Motor neuron (in vitro differentiated cells): ENCODE measurements around the gene LAMA2. TPM values are rescaled to one million over a fixed set of nuclear protein-coding genes. Genes with fewer than 3 reads are reported as not detected.

ENCODE experiments used
- ATAC-seq, 8 experiments: fragments of 200-7000 bp; cut with Tn5 transposase; replicated peaks in 6 of 8; 2 replicates each; pipeline ENCODE4 v1.8.0; 2021; ENCODE audit warnings: mild to moderate bottlenecking in 8 of 8, moderate library complexity in 8 of 8
- H3K27ac ChIP-seq, 2 donors: fragments of 250-450 bp; sonication (Bioruptor Pico); 2 replicates each; pipeline ENCODE4 v1.9.0; 2021; ENCODE audit warnings: antibody characterized with exemption in 2 of 2, mild to moderate bottlenecking in 2 of 2, moderate library complexity in 1 of 2
- H3K4me1 ChIP-seq, 2 donors: fragments of 250-450 bp; sonication (Bioruptor Pico); replicated peaks in 1 of 2; 2 replicates each; pipeline ENCODE4 v1.6.1; 2021; ENCODE audit warnings: antibody characterized with exemption in 2 of 2, mild to moderate bottlenecking in 2 of 2, moderate library complexity in 1 of 2
- H3K4me3 ChIP-seq, 5 donors: fragments of 250-450 bp; sonication (Bioruptor Pico); 2 replicates each; pipeline ENCODE4 v1.9.0; 2021; ENCODE audit warnings: antibody characterized with exemption in 5 of 5, mild to moderate bottlenecking in 5 of 5, moderate library complexity in 4 of 5
- WGBS, 10 experiments: fragments of 450-650 bp; shearing (Covaris generic); methylation state at CpG; one replicate each; pipeline ENCODE4 v1.0.0; 2022; 5-methylcytosine and 5-hydroxymethylcytosine counted together
- in situ Hi-C, 9 experiments: fragments of 400-800 bp; cut with MboI; loops; one replicate each; pipeline ENCODE4 v1.15.0; 2021; ENCODE audit warnings: low sequenced_read_pairs in 9 of 9, low pct_unique_long_range_greater_than_20kb in 2 of 9; ENCODE audit not compliant: unreplicated experiment in 9 of 9
- total RNA-seq, 8 experiments: library from RNA; unstranded; fragments of 300-600 nt; gene quantifications; 2 replicates each; pipeline versions ENCODE4 v1.2.3 to v1.2.4, GENCODE V29; 2022

The LAMA2 gene
- total RNA-seq, 8 experiments from 2014 or later: 0.52 to 232 (median 5.1) TPM

DNA sequence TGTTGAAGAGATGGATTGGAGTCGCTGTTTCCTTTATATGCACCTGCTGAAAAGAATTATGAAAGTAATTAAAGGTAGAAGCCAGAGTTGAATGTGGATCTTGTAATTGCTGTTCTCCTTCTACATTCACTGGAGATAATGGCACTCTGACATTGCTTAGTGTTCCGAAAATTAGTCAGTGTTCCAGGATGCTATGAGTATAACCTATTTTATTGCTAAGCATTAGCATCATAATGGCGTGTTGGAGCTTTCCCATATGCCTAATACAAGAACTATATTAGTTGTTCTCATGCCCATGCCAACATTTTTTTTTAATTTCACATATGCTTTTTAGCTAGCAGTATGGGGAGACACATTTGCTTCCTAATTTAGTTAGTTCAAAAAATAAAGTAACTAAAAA, 590.6 kb downstream of the LAMA2 start:
- WGBS, 10 experiments: 33 to 100% (median 97%) methylated on average over 1 to 3 of the region's 3 CpGs; no CpG with 5 or more reads in 1 of the 10 experiments
- H3K4me1 ChIP-seq: peaks cover 0 to 16% of the 10 kb centered on the region in 2 donors
- in situ Hi-C loops: no loop called here

DNA sequence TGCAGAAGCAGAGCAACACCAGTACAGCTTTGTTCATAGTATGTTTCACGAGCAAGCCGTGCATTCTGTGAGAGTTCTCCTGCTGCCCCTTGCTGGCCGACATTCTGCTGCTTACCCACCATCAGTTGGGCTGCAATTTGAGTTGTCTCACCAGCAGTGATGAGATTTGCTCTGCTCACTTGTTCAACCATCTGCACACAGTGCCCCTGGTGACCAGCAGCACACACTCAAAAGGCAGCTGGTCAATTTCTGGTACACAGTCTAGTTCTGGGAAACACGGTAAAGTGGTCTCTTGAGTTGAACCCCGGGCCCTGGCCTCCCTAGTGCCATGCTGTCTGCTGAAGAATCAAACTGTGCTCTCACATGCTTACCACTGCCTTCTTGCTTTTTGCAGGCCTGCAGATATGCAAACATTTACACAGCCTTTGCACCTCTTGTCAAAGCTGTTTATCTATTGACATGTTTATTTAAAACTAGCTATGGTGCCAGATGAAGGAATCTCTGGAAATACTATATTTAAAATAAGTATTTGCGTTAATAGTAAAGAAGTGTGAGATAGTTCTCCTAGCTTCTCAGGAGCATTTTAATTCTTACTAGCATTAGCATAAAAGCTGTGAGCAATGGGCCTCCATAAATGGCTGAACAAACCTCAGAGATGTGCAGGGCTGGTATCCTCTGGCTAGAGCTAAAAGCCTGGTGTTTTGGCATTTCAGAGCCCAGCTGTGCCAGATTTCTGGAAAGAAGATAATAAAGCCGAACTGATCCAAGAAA, 592.7 kb downstream of the LAMA2 start:
- Histone ChIP-seq H3K4me3 (no peak overlapping the region), H3K27ac (no peak overlapping the region), H3K4me1 (peaks cover 0 to 16% of the 10 kb centered on the region in 2 donors)
- in situ Hi-C loops: no loop called here
- peak in 5 of 8 experiments; percentile 36 to 76 (median 45) for ATAC-seq
- 11 to 100% (median 77%) methylated on average over 1 to 7 of the region's 7 CpGs for WGBS, 10 experiments

More for the DNA sequence above, 590.6 kb downstream of the LAMA2 start:
- Histone ChIP-seq H3K27ac (no peak overlapping the region), H3K4me3 (no peak overlapping the region)
- ATAC-seq: no peak

DNA sequence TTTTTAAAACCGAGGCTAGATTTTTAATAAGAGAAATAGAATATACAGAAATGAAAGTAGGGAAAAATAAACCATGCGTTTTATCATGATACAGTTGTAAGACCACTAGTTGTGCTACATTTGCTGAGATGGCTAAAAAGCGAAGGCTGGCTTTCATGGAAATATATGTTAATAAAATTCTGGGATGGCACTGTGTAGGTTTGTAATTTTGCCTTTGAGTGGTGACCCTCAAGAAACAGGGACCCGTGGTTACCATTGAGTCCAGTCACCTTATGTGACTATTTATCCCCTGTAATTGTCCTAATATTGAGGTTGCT, 593.3 kb downstream of the LAMA2 start:
- in situ Hi-C loops: no loop called here
- no peak for ATAC-seq

DNA sequence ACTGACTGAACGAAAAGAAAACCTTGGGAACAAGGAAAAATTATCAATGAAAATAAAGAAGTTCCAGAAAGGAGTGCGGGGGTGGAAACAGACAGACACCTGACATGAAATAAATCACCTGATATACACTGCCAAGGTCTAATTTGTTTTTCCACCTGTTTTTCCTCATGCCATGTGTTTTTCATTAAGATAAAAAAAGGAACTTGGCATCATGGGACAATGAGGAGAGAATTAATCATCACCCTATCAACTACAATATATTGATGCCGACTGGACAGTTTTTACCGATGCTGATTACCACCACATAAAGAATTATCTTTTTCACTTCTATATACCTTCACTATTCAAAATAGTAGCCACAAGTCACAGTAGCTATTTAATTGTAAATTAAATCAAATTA, 593.9 kb downstream of the LAMA2 start:
- no peak for ATAC-seq
- no peak overlapping the region for H3K27ac ChIP-seq
- 41 to 100% (median 81%) methylated on average over 1 to 4 of the region's 4 CpGs for WGBS, 10 experiments
- in situ Hi-C loops: no loop called here
- H3K4me1 ChIP-seq: peaks cover 0 to 16% of the 10 kb centered on the region in 2 donors
- no peak overlapping the region for H3K4me3 ChIP-seq

More for the DNA sequence above, 593.3 kb downstream of the LAMA2 start:
- 50 to 100% (median 88%) methylated on average over 1 to 4 of the region's 4 CpGs for WGBS, 10 experiments
- no peak overlapping the region for H3K4me3 ChIP-seq
- H3K4me1 ChIP-seq: peaks cover 0 to 16% of the 10 kb centered on the region in 2 donors
- H3K27ac ChIP-seq: no peak overlapping the region

DNA sequence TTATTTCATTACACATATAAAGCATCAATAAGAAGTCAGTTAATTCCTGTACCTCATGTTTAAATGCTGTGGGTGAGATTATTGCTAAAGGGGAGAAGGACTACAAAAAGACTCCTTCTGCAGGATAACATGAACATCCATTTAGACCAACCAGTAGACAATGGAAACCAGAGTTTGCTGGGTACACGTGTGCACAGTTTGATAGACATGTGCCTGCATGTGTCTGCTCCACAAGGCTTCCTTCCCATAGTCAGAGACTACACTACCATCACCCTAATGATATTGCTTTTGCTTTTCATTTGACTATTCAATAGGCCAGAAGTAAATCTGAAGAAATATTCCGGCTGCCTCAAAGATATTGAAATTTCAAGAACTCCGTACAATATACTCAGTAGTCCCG, 595.4 kb downstream of the LAMA2 start:
- 71 to 100% (median 95%) methylated on average over 1 to 4 of the region's 4 CpGs; no CpG with 5 or more reads in 3 of the 10 experiments for WGBS, 10 experiments
- Histone ChIP-seq H3K4me3 (no peak overlapping the region), H3K27ac (no peak overlapping the region), H3K4me1 (peaks cover 0 to 13% of the 10 kb centered on the region in 2 donors)
- no peak for ATAC-seq
- in situ Hi-C loops: no loop called here

DNA sequence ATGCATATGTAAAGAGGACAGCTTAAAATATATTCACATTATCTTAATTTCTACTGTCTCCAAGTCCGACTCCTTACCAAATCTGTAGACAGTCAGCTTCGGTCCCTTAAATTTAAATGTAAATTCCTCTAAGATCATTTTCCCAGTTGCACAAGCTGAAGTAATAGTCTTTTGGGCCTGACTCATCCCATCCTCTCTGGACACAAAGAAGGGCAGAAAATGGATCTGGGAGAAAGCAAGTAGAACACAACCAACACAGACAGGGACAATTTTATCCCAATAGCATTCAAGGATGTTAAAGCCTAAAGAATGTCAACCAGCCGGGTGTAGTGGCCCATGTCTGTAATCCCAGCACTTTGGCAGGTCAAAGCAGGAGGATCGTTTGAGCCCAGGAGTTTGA, 598.8 kb downstream of the LAMA2 start:
- H3K4me3 ChIP-seq: no peak overlapping the region
- 72 to 100% (median 92%) methylated on average over 1 to 4 of the region's 4 CpGs; no CpG with 5 or more reads in 1 of the 10 experiments for WGBS, 10 experiments
- H3K4me1 ChIP-seq: peaks cover 9 to 13% of the 10 kb centered on the region in 2 donors
- H3K27ac ChIP-seq: no peak overlapping the region
- in situ Hi-C loops: no loop called here
- ATAC-seq: no peak

DNA sequence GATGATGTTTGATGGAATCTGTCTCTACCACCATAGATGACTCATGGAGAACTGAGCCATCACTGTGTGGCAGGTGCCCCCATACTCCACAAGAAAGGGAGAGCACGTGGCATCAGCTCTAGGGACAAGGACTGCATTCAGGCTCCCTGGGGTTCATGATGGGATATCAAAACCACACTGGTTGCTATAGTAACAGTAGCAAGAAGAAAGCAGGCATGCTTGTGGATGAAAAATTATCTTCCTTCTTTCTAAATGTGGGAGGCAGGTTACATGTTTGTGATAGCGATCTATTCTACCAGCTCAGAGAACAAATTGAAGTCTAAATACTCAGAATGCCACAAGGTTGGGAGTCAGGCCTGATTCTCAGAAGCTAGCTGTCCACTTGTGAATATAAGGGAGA, 602.8 kb downstream of the LAMA2 start:
- no peak overlapping the region for H3K27ac ChIP-seq

DNA sequence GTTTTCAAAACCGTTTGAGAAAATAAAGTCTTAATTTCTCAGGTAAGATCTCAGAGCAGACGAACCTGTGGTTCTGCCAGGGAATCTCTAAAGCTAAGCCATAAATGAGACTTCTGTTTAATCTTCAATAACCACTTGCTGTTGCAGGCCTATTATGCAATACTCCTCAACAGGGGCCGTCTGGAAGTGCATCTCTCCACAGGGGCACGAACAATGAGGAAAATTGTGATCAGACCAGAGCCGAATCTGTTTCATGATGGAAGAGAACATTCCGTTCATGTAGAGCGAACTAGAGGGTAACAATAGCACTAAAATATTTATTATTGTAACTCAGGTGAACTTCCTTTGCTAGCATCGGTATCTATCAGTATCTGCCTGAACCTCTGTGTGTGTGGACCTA, 603.4 kb downstream of the LAMA2 start:
- Histone ChIP-seq H3K27ac (no peak overlapping the region), H3K4me3 (no peak overlapping the region), H3K4me1 (peaks cover 9 to 13% of the 10 kb centered on the region in 2 donors)
- ATAC-seq: no peak
- 66 to 100% (median 89%) methylated on average over 1 to 8 of the region's 8 CpGs for WGBS, 10 experiments
- in situ Hi-C loops: no loop called here

More for the DNA sequence above, 602.8 kb downstream of the LAMA2 start:
- in situ Hi-C loops: no loop called here
- peak in 5 of 8 experiments; percentile 75 to 87 (median 86) for ATAC-seq
- H3K4me3 ChIP-seq: no peak overlapping the region
- WGBS, 10 experiments: 20 to 100% (median 63%) methylated on average over 1 to 2 of the region's 2 CpGs; no CpG with 5 or more reads in 4 of the 10 experiments
- H3K4me1 ChIP-seq: peaks cover 9 to 13% of the 10 kb centered on the region in 2 donors

DNA sequence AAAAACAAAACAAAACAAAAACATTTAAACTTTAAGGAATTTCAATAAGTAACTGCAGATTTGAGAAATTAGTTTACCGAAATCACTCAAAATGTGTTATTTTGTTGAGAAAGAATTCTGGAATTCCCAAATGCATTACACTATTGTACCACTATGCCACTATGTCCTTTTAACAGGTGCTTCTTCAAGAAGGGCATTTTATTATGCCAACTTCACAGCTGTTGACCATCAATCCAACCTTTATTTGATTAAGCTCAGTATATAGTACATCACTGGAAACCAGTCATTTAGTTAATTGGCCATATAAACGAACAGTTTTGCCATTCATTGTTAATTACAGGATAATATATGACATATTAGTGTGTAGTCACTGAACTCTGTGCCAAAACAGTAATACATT, 605.4 kb downstream of the LAMA2 start:
- 45 to 100% (median 50%) methylated on average over 1 to 2 of the region's 2 CpGs; no CpG with 5 or more reads in 3 of the 10 experiments for WGBS, 10 experiments
- no peak for ATAC-seq
- Histone ChIP-seq H3K4me3 (no peak overlapping the region), H3K4me1 (peaks cover 9 to 13% of the 10 kb centered on the region in 2 donors), H3K27ac (no peak overlapping the region)
- in situ Hi-C loops: no loop called here

DNA sequence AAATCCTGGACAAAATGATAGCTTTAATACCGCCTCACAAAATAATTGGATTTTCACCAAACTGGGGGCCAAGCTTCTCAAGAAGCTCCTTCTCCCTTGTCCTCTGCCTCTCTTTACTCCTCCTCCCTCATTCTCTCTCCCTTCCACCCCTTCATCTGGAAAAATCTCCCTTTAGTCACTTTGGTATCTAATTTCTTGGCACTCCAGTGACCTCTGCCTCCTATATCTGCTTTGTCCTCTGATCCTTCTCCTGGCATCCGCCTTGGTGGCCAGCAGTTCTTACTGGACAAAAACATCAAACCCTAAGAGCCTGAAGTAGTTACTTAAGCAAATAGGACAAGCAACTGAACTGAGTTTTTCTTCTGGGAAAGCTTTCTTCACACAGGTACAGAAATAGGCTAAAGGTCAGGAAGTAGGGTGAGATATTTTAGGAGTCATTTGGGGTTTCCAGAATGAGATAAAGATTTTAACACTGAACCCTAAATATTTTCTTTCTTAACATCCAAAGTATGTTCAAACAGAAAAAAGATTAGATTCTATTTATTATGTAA, 606.4 kb downstream of the LAMA2 start:
- no peak for ATAC-seq
- in situ Hi-C loops: no loop called here
- 83 to 100% (median 100%) methylated on average over 1 to 2 of the region's 2 CpGs; no CpG with 5 or more reads in 1 of the 10 experiments for WGBS, 10 experiments
- H3K4me3 ChIP-seq: no peak overlapping the region
- H3K4me1 ChIP-seq: peaks cover 9 to 13% of the 10 kb centered on the region in 2 donors
- no peak overlapping the region for H3K27ac ChIP-seq

DNA sequence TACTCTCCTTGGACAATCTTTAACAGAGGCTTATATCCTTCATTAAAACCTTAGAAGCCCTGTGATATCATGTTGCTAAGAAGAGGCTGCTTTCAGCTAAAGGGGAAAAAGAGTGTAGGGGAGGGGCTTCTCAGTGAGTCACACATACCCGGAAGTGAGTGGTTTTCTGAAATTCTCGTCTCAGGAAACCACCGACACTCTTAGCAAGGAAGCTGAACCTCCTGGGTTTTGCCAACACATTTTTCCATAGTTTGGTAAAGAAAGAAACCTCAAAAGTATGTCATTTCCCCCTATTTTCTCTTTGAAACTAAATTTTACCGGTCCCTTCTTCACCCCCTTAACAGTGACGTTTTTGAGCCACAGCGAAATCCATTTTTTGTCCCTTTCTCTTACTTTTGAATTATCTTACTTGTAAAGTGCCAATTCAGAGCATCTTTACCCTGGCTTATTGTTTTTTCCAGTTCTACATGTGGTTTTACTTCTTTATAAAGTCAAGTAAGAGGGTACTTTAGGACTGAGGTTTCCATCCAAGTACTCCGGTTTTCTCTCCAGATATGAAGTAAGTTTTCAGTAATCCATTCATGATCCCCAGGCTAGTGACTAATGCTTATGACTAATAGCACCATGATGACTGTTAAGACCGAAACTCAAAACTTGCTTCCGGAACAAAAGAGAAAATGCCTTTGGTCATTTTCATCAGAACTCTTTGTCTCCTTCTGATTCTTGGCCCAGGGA, 607.8 kb downstream of the LAMA2 start:
- peak in 7 of 8 experiments; percentile 46 to 95 (median 81) for ATAC-seq
- in situ Hi-C loops: loop anchor here in 1 of 9 experiments (10.0 kb wide), 1 partner anchor 74 kb away; no protein-coding TSS in a partner anchor
- Histone ChIP-seq H3K4me1 (peaks cover 7 to 9% of the 10 kb centered on the region in 2 donors), H3K27ac (no peak overlapping the region), H3K4me3 (no peak overlapping the region)
- WGBS, 10 experiments: 0 to 96% (median 84%) methylated on average over 2 to 9 of the region's 9 CpGs

DNA sequence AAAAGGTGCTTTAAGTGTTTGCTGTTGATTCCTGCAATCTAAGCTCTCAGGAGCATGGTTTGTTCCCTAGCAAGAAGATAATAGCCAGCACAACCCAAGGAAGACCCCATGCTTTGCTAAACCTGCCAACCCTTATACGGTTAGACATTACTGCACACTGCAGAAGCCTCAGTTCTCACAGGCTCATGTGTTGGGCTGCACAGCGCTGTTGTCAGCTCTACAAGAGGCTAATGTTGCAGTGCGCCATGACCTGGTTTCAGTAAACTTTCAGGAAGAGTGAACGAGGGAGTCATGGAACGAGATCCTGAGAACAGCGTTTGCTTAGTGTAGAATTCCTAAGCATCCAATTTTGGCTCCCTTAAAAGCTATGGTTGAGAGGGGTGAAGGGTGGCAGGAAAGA, 608.5 kb downstream of the LAMA2 start:
- peaks cover 0 to 2% of the 10 kb centered on the region in 2 donors for H3K4me1 ChIP-seq
- peak in 2 of 8 experiments; percentile 20 to 43 for ATAC-seq
- H3K27ac ChIP-seq: no peak overlapping the region
- in situ Hi-C loops: loop anchor here in 1 of 9 experiments (10.0 kb wide), 1 partner anchor 73 kb away; no protein-coding TSS in a partner anchor
- WGBS, 10 experiments: 92 to 100% (median 100%) methylated on average over 1 to 4 of the region's 6 CpGs; no CpG with 5 or more reads in 2 of the 10 experiments
- H3K4me3 ChIP-seq: no peak overlapping the region

DNA sequence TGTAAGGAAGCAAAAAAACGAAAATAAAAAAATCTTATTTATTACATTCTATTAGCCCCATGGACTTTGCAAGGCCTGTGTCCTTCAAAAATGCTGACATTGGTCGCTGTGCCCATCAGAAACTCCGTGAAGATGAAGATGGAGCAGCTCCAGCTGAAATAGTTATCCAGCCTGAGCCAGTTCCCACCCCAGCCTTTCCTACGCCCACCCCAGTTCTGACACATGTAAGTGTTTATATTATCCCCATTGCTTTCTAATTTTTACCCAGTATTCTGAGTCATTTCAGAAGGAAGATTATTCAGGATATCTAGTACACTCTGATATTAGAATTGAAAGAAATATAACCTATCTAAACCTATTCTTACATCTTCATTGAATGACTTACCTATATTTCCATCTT, 609.3 kb downstream of the LAMA2 start:
- Histone ChIP-seq H3K27ac (no peak overlapping the region), H3K4me3 (no peak overlapping the region), H3K4me1 (no peaks in the 10 kb centered on the region)
- in situ Hi-C loops: loop anchor here in 1 of 9 experiments (10.0 kb wide), 1 partner anchor 73 kb away; no protein-coding TSS in a partner anchor
- 46 to 100% (median 75%) methylated on average over 1 to 3 of the region's 4 CpGs; no CpG with 5 or more reads in 2 of the 10 experiments for WGBS, 10 experiments
- ATAC-seq: no peak
